GM12878 (cell line): Measurements from ENCODE around the gene DNAJC5G. TPM values are rescaled to one million over a fixed set of nuclear protein-coding genes. Genes with fewer than 3 reads are reported as not detected.

ENCODE experiments used
- ATAC-seq: fragments of 200-7000 bp; cut with Tn5 transposase; 3 replicates; pipeline ENCODE4 v1.9.1; 2020; ENCODE audit warnings: mild to moderate bottlenecking, moderate library complexity
- BruUV-seq: library from RNA; stranded (reverse); fragments of 400-500 nt; replicated peaks from 2 replicates; lab custom pipeline; 2021; lab: Mats Ljungman, UMichigan
- CTCF ChIA-PET: fragments of 300-600 bp; sonication (Branson Sonifier 250); formaldehyde crosslinking; extraction: SDS; loops from one replicate; lab custom pipeline; 2021; ENCODE audit warnings: inconsistent platforms; lab: Yijun Ruan, JAX
- POLR2A ChIA-PET: fragments of 350-600 bp; formaldehyde crosslinking; extraction: SDS; loops from one replicate; lab custom pipeline; 2021; ENCODE audit warnings: inconsistent platforms; lab: Charles Lee
- RAD21 ChIA-PET: fragments of 300-600 bp; sonication (Branson Sonifier 250); formaldehyde crosslinking; loops from one replicate; lab custom pipeline; 2023; ENCODE audit warnings: antibody characterized with exemption; ENCODE audit not compliant: unreplicated experiment; lab: Charles Lee
- SMC1A ChIA-PET: fragments of 300-600 bp; sonication (Branson Sonifier 250); formaldehyde crosslinking; loops from one replicate; lab custom pipeline; 2023; ENCODE audit not compliant: unreplicated experiment, uncharacterized antibody; lab: Charles Lee
- DNase-seq: peaks from one replicate; pipeline ENCODE4 v3.0.0-alpha.2; 2011; ENCODE audit warnings: low read depth, low spot score
- FAIRE-seq: peaks from 3 replicates; lab custom pipeline; 2011; peaks lifted over from hg19 to GRCh38; lab: Jason Lieb, UNC
- H2AFZ ChIP-seq: 2 replicates; pipeline ENCODE4 v1.6.0; 2011; ENCODE audit warnings: low read depth, low read length, control low read depth; ENCODE audit not compliant: control insufficient read depth
- H3K27ac ChIP-seq: 2 replicates; pipeline ENCODE4 v1.5.1; 2011; ENCODE audit warnings: control low read depth; ENCODE audit not compliant: control insufficient read depth, insufficient read depth
- H3K27me3 ChIP-seq, 2 experiments: replicated peaks in 1 of 2; 2 replicates each; pipeline versions ENCODE4 v1.6.0 to v1.6.1; 2011; ENCODE audit warnings: low read length in 1 of 2; ENCODE audit not compliant: control insufficient read depth in 2 of 2, insufficient read depth in 2 of 2
- H3K36me3 ChIP-seq, 2 experiments: 2 replicates each; pipeline ENCODE4 v1.5.1; 2011; ENCODE audit warnings: low read length in 1 of 2; ENCODE audit not compliant: control insufficient read depth in 2 of 2, insufficient read depth in 2 of 2
- H3K4me1 ChIP-seq: 2 replicates; pipeline ENCODE4 v1.6.1; 2011; ENCODE audit warnings: mild to moderate bottlenecking, low read length, moderate library complexity, mixed read lengths; ENCODE audit not compliant: control insufficient read depth, insufficient read depth
- H3K4me2 ChIP-seq: 2 replicates; pipeline ENCODE4 v1.6.0; 2011; ENCODE audit warnings: control low read depth; ENCODE audit not compliant: control insufficient read depth, insufficient read depth
- H3K4me3 ChIP-seq: fragments of 200-600 bp; sonication (generic); 2 replicates; pipeline ENCODE4 v1.5.1; 2016
- H3K79me2 ChIP-seq: 2 replicates; pipeline ENCODE4 v1.6.0; 2011; ENCODE audit warnings: low read length; ENCODE audit not compliant: control insufficient read depth, insufficient read depth
- H3K9ac ChIP-seq: 2 replicates; pipeline ENCODE4 v1.8.0; 2011; ENCODE audit warnings: low read length, control low read depth, mixed read lengths; ENCODE audit not compliant: control insufficient read depth, insufficient read depth
- H3K9me3 ChIP-seq: replicated peaks from 3 replicates; pipeline ENCODE4 v1.5.1; 2011; ENCODE audit warnings: mild to moderate bottlenecking, low read length; ENCODE audit not compliant: control insufficient read depth, insufficient read depth
- H4K20me1 ChIP-seq: 2 replicates; pipeline ENCODE4 v1.6.0; 2011; ENCODE audit not compliant: control insufficient read depth, insufficient read depth
- BHLHE40 ChIP-seq, 2 experiments: fragments of 450-650 bp in 1 of 2; IDR thresholded peaks; 2 replicates each; pipeline ENCODE4 v1.6.1; 2011 to 2017; ENCODE audit warnings: low read depth in 2 of 2, borderline replicate concordance in 1 of 2, improper control_type of control experiment in 1 of 2, low read length in 1 of 2, mild to moderate bottlenecking in 1 of 2
- MTA2 ChIP-seq: fragments of 450-650 bp; IDR thresholded peaks from 2 replicates; pipeline ENCODE4 v1.6.1; 2016; ENCODE audit warnings: low read depth, mild to moderate bottlenecking, moderate library complexity
- NFXL1 ChIP-seq: fragments of 450-650 bp; IDR thresholded peaks from 2 replicates; pipeline ENCODE4 v1.6.1; 2017; ENCODE audit warnings: antibody characterized with exemption, mild to moderate bottlenecking, borderline replicate concordance
- POLR2A ChIP-seq: IDR thresholded peaks from 2 replicates; pipeline ENCODE4 v1.6.1; 2011; ENCODE audit warnings: low read depth, mild to moderate bottlenecking, low read length
- RAD51 ChIP-seq: fragments of 450-650 bp; IDR thresholded peaks from 2 replicates; pipeline ENCODE4 v1.6.1; 2016; ENCODE audit warnings: moderate library complexity, mild to moderate bottlenecking, inconsistent platforms
- STAT1 ChIP-seq: fragments of 450-650 bp; conservative IDR thresholded peaks from 2 replicates; pipeline ENCODE4 v1.6.1; 2014; ENCODE audit warnings: antibody characterized with exemption, mild to moderate bottlenecking
- WRNIP1 ChIP-seq: IDR thresholded peaks from 2 replicates; pipeline ENCODE4 v1.6.1; 2011; ENCODE audit warnings: low read depth, low read length, improper control_type of control experiment, borderline replicate concordance
- WGBS: methylation state at CpG from one replicate; pipeline ENCODE4 v1.1.6; 2016; ENCODE audit warnings: low lambda C conversion rate; ENCODE audit not compliant: insufficient replicate concordance, insufficient coverage; ENCODE audit errors: missing lambda C conversion rate; 5-methylcytosine and 5-hydroxymethylcytosine counted together
- in situ Hi-C: fragments of 300-500 bp; cut with MboI; formaldehyde crosslinking; loops from 9 replicates; pipeline ENCODE4 v1.14.3; 2018; ENCODE audit warnings: mixed read lengths
- intact Hi-C: fragments of 100-400 bp; cut with micrococcal nuclease; formaldehyde crosslinking; loops from one replicate; pipeline ENCODE4 v1.14.2; 2022; ENCODE audit not compliant: unreplicated experiment
- polyA plus RNA-seq, 11 experiments: library from polyadenylated mRNA; depleted of rRNA in 4 of 11; unstranded in 6 of 11; stranded (reverse) in 5 of 11; fragments of >200 nt; fragmentation: Nextera tagmentation in 4 of 11; fragmentation: Illumina TruSeq in 1 of 11; extraction: Ambion mirVana in 4 of 11; extraction: Trizol in 1 of 11; gene quantifications; 1 replicate in 1 of 11; 2 replicates in 10 of 11; pipeline versions ENCODE4 v1.2.1 to v1.2.3, GENCODE V29; 2011 to 2016; ENCODE audit warnings: inconsistent platforms in 2 of 11, missing spikeins in 2 of 11, low read depth in 1 of 11
- total RNA-seq, 4 experiments: library from RNA; depleted of rRNA in 3 of 4; stranded (reverse); fragments of >200 nt in 3 of 4; fragmentation: Illumina TruSeq in 1 of 4; extraction: Trizol in 1 of 4; gene quantifications; 2 replicates each; pipeline versions ENCODE4 v1.2.1 to v1.2.3, GENCODE V29; 2013 to 2021
- TF ChIP-seq, protein P1 (sequence below): fragments of 450-650 bp; IDR thresholded peaks from 2 replicates; pipeline ENCODE4 v1.6.1; 2014; ENCODE audit warnings: mild to moderate bottlenecking
- TF ChIP-seq, protein P2 (sequence below): IDR thresholded peaks from 2 replicates; pipeline ENCODE4 v1.6.1; 2012; ENCODE audit warnings: low read depth, low read length, improper control_type of control experiment
- TF ChIP-seq, protein P3 (sequence below): fragments of 450-650 bp; IDR thresholded peaks from 2 replicates; pipeline ENCODE4 v1.6.1; 2018; ENCODE audit warnings: mild to moderate bottlenecking, low read depth, moderate library complexity; ENCODE audit not compliant: partially characterized antibody

Gene DNAJC5G
- total and polyA plus RNA-seq, 10 of the 15 experiments (the other 5 are each of a cell fraction or from before 2014, with no cell fraction given), result not detected

DNA sequence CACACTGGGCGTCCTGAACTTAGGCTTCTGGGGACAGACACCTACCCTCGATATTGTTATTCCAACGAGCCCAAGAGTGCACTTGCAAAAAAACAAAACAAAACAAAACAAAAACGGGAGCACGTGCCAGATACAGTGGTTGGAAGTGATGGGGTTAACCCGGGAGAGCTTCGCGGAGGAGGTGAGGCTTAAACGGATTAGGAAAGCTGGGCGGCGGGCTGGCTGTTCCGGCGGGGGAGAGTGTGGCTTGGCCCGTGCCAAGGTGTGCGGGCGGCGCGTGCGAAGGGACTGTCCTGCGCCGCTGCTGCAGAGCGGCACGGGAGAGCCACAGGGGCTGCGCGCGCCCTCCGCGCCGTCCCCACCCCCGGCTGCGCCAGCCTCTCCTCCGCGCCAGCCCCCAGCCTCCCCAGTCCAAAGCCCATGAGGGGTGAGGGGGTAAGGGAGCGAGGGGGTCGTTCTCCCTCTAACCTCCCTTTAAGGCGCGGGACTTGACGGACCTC is 10.9 kb upstream of the DNAJC5G start:
- intact Hi-C loops, result no loop called here
- TF ChIP-seq BHLHE40 (IDR thresholded peaks at IDR 0.05; ENCODE audit: borderline replicate concordance in 1 of 2, low read depth in 2 of 2, low read length in 1 of 2) (peak; percentile 58 to 89; a peak in 3 of 4 replicates), MTA2 (no peak)
- POLR2A ChIA-PET, result interaction anchor here (0.9 kb wide), 1 partner anchor 626 kb away, joined by 3 read pairs; the partner anchor contains the start of genes BABAM2 and RBKS
- RAD21 ChIA-PET, result interaction anchor here (1.9 to 3.6 kb wide), 2 partner anchors 9 to 16 kb away, joined by 5 to 16 read pairs; no protein-coding TSS in a partner anchor
- H3K36me3 ChIP-seq, result no peaks in the 10 kb centered on the region
- no TSS peak for BruUV-seq
- no peaks in the 10 kb centered on the region for H3K79me2 ChIP-seq
- peak overlapping the region; percentile 76 for H3K4me3 ChIP-seq
- H3K4me2 ChIP-seq, result peak overlapping the region; percentile 98
- H3K4me1 ChIP-seq, result peaks cover 18% of the 10 kb centered on the region
- ATAC-seq (peak; percentile 62), DNase-seq (no peak), FAIRE-seq (no peak)
- CTCF ChIA-PET, result interaction anchor here (0.7 to 7.9 kb wide), 5 partner anchors 9 to 131 kb away, joined by 3 to 52 read pairs (median 6); no protein-coding TSS in a partner anchor
- no peaks in the 10 kb centered on the region for H3K9me3 ChIP-seq
- WGBS, result 5% methylated on average over 37 of the region's 38 CpGs
- no peak overlapping the region; the same call in 1 of the 2 replicates for H3K9ac ChIP-seq
- H3K27ac ChIP-seq, result no peak overlapping the region
- H2AFZ ChIP-seq, result peak overlapping the region; percentile 79
- SMC1A ChIA-PET, result interaction anchor here (0.6 to 4.2 kb wide), 2 partner anchors 15 to 319 kb away, joined by 3 to 20 read pairs; no protein-coding TSS in a partner anchor
- in situ Hi-C loops, result no loop called here
- H3K27me3 ChIP-seq, result peaks cover 24 to 41% of the 10 kb centered on the region in 2 experiments
- no peaks in the 10 kb centered on the region for H4K20me1 ChIP-seq

DNA sequence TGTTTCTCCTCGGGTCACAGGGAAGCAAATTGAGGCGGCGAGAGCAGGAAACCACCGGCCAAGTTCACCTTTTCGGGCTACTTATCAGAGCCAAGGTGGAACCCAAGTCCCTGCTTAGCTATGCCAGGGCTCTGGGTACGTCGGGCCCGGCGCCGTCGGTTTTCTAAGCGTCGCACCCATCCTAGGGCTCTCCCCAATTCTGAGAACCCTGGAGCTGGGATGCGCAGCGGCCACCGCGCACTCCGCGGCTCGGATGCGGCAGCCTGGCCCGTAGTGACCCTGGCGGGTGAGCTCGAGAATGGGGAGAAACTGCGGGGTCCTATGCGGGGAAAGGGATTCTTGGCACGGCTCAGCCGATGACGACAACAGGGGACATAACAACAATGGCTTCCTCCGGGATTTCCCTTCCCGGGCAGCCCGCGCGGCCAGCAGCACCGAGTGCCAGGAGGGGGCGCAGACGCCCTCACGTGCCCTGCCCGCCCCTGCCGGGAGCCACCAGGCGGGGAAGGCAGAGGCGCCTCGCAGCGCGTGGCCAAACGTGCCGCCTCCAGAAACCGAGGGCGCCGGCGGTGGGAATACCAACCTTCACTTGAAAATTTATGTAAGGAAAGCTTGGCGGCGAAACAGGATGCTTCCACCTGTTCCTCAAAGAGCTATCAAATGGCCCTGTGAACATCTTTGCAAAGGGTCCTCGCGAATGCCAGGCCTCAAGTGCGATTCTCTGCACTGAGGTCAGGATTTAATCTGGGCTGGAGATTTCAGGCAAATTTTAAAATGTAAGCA is 10.3 kb upstream of the DNAJC5G start:
- Histone ChIP-seq H3K4me1 (peaks cover 18% of the 10 kb centered on the region), H3K79me2 (no peaks in the 10 kb centered on the region), H2AFZ (peak overlapping the region; percentile 79), H3K27me3 (peaks cover 23 to 41% of the 10 kb centered on the region in 2 experiments), H3K4me2 (peak overlapping the region; percentile 98), H3K9ac (peak overlapping the region; percentile 16; the same call in 1 of the 2 replicates), H3K36me3 (no peaks in the 10 kb centered on the region), H3K9me3 (no peaks in the 10 kb centered on the region), H3K4me3 (peak overlapping the region; percentile 76), H4K20me1 (no peaks in the 10 kb centered on the region), H3K27ac (no peak overlapping the region)
- FAIRE-seq (no peak), DNase-seq (no peak), ATAC-seq (peak; percentile 80)
- POLR2A ChIA-PET, result interaction anchor here (0.9 kb wide), 1 partner anchor 625 kb away, joined by 3 read pairs; the partner anchor contains the start of genes BABAM2 and RBKS
- in situ Hi-C loops, result no loop called here
- BruUV-seq, result no TSS peak
- SMC1A ChIA-PET, result interaction anchor here (1.6 to 4.2 kb wide), 2 partner anchors 14 to 38 kb away, joined by 3 to 20 read pairs; no protein-coding TSS in a partner anchor
- CTCF ChIA-PET, result interaction anchor here (0.7 to 7.9 kb wide), 8 partner anchors 9 to 419 kb away, joined by 3 to 52 read pairs (median 5); no protein-coding TSS in a partner anchor
- WGBS, result 6% methylated on average over 56 of the region's 56 CpGs
- intact Hi-C loops, result no loop called here
- RAD21 ChIA-PET, result interaction anchor here (1.9 to 3.6 kb wide), 2 partner anchors 8 to 15 kb away, joined by 5 to 16 read pairs; no protein-coding TSS in a partner anchor
- TF ChIP-seq, protein P1, sequence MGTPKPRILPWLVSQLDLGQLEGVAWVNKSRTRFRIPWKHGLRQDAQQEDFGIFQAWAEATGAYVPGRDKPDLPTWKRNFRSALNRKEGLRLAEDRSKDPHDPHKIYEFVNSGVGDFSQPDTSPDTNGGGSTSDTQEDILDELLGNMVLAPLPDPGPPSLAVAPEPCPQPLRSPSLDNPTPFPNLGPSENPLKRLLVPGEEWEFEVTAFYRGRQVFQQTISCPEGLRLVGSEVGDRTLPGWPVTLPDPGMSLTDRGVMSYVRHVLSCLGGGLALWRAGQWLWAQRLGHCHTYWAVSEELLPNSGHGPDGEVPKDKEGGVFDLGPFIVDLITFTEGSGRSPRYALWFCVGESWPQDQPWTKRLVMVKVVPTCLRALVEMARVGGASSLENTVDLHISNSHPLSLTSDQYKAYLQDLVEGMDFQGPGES, result no peak
- no peak for TF ChIP-seq POLR2A
- TF ChIP-seq NFXL1, result no peak
- TF ChIP-seq STAT1, result no peak
- no peak for TF ChIP-seq RAD51
- TF ChIP-seq, protein P2, sequence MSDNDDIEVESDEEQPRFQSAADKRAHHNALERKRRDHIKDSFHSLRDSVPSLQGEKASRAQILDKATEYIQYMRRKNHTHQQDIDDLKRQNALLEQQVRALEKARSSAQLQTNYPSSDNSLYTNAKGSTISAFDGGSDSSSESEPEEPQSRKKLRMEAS, result no peak
- TF ChIP-seq, protein P3, sequence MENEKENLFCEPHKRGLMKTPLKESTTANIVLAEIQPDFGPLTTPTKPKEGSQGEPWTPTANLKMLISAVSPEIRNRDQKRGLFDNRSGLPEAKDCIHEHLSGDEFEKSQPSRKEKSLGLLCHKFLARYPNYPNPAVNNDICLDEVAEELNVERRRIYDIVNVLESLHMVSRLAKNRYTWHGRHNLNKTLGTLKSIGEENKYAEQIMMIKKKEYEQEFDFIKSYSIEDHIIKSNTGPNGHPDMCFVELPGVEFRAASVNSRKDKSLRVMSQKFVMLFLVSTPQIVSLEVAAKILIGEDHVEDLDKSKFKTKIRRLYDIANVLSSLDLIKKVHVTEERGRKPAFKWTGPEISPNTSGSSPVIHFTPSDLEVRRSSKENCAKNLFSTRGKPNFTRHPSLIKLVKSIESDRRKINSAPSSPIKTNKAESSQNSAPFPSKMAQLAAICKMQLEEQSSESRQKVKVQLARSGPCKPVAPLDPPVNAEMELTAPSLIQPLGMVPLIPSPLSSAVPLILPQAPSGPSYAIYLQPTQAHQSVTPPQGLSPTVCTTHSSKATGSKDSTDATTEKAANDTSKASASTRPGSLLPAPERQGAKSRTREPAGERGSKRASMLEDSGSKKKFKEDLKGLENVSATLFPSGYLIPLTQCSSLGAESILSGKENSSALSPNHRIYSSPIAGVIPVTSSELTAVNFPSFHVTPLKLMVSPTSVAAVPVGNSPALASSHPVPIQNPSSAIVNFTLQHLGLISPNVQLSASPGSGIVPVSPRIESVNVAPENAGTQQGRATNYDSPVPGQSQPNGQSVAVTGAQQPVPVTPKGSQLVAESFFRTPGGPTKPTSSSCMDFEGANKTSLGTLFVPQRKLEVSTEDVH, result no peak
- TF ChIP-seq WRNIP1, result no peak
